IPS DF 4.7 (cell line): ENCODE data around the gene ZNF664.
A peak's percentile ranks its signal among the peaks of the same experiment; 100 is the strongest.

Experiments used
- DNase-seq: peaks from one replicate; pipeline ENCODE4 v3.0.0-alpha.2; 2013; ENCODE audit warnings: low spot score; ENCODE audit errors: extremely low read depth

ZNF664 gene

DNA sequence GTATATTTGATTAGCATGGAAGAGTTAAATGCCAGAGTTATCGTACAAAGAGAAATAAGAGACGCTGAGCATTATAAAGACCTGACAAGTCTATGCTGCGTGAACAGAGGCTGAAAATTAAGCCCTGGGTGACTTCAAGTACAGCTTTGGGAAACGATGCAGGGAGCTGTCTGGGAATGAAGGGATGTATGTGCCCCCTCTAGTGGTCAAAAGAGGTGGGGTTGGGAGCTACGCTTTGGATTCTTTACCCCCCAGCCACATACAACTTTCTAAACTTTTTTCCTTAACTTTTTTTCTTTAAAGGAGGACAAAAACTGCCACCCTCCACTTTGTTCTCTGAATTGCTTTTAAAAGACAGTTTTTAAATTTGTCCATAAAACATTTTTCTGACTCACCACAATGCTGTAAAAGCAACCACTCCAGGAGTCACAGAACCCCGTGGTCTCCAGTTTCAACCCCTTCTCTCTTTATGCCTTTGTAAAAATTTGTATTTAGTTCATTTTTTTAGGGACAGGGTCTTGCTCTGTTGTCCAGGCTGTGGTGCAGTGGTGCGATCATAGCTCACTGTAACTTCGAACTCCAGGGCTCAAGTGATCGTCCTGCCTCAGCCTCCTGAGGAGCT lies 59.4 kb downstream of the ZNF664 start:
- peak; percentile 38 for DNase-seq

DNA sequence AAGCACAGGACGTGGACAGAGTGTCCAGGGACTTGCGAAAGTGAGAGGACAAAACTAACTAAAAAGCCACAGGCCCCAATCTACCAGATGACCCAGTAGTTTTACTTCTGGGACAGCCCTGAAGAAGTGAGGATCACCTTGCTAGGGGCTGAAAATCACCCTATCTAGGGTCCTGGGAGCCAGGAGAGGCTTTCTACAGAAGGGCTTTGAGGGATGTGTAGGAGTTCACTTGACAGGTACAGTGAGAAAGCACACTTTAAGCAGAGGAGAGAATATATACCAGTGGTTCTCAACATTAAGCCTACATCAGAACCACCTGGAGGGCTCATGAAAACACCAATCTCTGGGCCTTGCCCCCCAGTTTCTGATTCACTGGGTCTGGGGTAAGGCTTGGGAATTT lies 60.8 kb downstream of the ZNF664 start:
- no peak for DNase-seq

DNA sequence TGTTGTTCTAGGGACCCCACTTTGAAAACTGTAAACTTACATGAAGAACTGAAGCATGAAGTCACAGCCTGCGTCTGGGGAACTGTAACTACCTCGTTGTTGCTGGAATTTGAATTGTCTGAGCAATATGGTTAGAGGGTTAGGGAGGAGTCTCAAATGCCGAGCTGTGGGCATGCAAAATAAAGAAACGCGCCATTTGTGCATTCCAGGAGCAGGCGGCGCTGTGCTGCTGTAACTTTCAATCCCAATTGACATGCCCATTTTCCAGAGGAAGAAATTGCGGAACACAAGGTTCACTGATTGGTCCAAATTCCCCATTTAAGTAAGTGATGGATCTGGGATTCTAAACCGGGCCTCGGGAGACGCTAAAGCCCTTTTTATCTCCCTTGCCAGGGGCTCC lies 61.3 kb downstream of the ZNF664 start:
- no peak for DNase-seq

DNA sequence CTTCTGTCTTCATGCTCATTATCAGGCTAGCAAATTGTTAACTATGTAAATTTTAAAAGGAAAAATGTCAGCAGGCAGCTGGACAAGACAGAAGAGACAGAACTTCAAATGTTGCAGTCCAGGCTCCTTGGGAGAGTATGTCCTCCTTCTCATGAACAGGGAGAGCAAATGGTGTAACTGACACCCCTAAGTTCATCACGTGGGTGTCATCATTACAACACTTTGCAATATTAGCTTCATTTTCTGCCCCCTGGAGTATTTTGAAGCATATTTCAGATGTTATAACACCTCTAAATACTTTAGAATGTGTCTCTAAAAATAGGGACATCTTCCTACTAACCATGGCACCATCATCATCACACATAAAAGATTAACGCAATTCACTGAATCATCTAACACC lies 62.1 kb downstream of the ZNF664 start:
- DNase-seq: no peak

DNA sequence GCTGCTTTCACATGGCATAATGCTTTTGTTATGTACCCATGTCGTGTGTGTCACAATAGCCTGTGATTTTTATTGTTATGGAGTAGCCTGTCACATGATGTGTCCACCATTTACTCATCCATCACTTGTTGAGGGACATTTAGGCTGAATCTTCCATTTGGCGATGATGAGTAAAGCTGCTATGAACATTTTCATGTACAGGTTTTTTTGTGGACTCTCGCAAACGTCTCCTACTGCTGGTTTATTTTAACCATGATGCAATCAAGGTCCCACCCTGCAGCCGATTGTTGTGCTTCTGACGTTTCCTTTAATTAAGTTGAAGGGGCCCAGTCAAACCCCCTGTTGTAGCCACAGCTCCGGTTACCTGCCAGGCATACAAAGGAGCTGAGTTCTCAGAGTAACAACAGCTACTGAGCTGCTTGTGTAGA lies 63.2 kb downstream of the ZNF664 start:
- DNase-seq: no peak

DNA sequence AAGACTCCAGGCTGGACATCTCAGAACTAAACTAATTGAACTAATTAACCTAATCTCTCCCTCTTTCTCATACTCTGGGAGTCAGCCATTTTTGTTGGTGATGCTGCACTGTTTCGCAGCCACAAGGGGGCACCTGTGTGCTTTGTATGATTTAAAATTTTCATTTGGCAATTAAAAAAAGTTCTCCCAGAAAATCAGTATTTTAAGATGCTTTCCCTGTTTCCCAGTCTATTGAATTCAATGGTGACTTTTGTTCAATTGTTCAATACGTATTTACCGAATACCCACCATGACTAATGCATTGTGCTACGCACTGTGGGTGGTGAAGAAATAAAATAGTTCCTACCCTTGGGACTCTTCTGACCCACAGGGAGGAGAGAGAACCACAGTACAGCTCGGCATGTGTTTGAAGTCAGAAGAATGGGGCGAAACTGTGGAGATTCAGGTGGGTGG lies 63.7 kb downstream of the ZNF664 start:
- no peak for DNase-seq

DNA sequence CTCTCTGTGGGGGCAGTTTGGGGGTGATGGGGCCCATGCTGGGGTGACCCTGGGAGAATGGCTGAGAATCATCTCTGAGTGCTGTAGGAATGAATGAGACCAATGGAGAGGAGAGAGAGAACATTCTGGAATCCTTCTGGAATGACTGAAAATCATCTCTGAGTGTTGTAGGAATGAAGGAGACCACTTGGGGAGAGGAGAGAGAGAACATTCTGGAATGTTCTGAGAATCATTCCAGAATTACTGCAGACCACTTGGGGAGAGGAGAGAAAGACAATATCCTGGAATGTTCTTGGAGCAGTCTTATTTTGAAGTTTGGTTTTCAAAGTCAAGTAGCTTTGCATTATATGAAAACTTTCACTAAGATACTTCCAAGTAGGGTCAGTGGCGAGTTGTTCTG lies 64.3 kb downstream of the ZNF664 start:
- no peak for DNase-seq

DNA sequence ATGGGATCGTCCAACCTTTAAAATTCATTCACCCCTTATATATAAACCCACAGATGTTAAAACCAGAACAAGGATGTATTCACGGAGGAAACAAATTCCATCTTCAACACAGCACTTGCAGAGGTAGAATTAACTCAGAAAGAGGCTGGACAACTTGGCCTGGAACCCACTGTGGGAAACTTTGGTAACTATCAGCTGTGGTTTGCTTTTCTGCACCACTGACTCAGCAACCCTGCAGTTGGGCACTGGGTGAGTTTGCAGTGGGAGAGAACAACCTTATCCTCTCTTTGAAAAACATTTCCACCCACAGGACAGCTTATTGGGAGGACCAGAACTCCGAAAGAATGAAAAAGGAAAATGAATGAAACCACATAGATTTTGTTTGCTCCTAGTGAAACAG lies 66.3 kb downstream of the ZNF664 start:
- no peak for DNase-seq

DNA sequence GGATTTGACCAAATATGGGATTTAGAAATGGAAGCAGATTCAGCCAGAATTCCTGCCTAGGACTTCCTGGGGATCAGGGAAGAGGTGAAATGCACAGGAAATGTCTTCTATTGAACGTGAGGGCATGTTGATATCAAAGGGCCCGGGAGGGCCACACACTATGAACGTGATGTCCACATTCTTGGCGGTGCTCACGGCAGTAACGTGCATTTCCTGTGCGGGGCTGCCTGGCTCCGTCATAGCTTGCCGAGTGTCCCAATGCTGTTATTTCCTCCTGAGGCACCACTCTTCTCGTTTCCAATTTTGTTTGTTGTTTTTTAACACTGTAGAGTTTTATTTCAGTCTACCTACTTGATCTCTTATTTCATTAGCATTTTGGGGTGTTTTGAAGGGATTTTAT lies 67.3 kb downstream of the ZNF664 start:
- no peak for DNase-seq

DNA sequence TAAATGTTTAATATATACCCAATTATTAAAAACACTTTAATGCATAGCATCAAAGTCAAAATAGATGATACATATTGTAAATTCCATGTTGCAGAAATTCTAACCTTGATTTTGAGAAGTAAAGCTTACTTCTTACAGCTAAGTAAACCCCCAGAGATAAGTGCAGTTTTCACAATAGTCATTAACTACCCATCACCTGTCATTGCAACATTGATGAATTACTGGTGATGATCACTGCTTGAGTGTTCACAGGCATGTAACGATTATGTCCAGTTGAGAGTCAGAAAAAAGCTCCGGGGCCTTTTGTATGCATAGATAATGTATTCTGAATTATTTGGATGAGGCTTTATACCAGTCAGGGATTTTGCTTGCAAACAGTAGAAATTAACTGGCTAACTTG lies 67.7 kb downstream of the ZNF664 start:
- DNase-seq: no peak

DNA sequence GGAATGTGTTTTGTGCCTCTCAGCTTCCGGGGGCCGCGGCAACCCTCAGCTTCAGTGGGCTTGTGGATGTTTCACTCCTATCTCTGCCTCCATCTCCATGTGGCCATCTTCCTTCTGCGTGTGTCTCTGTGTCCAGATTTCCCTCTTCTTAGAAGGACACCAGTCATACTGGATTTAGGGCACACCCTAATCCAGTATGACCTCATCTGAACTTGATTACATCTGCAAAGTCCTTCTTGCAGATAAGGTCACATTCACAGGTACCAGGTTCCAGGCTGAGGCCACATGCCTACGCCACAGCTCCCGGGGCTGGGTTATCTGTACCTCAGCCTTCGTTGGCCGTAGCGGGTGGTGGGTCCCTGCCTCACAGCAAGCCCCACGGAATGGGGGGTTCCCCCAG lies 68.9 kb downstream of the ZNF664 start:
- DNase-seq: no peak

DNA sequence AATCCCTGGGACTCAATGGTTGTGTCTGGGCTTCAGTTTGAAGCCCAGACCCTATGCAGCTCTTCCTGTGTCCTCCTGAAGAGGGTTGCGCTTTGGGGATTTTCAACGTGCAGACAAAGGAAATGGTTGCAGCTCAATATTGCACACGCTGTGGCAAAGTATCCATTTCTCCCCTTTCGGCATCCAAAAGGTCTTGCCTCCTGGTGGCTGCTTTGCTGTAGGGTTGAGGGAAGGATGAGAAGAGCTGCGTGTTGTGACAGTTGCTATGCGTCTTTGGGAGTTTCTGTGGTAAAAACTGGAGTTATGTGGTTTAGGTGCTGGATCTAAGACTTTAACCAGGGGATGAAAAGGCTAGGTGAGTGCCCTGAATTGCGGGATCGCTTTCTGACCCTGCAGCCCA lies 71.0 kb downstream of the ZNF664 start:
- DNase-seq: no peak

DNA sequence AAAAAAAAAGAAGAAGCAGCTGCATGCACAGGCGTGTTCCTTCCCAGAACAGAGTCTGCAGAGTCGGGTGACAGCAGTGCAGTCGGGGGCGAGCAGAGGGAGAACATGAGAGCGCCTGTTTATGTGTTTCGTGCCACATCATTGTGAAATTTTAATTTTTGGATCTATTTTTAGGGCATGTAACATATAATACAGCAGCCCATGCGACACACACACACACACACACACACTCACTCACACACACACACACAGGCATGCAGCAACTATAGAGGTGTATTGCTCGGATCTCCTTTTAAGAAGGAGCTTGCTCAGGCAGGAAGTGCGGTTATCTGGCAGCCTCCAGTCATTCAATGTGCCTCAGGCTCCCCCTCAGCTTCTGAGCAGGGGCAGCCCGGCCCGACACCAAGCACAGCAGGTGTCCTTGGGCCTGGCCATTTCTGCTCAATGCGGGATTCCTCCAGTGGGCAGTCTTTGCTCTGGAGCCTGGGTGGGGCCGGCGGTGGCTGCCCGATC lies 71.8 kb downstream of the ZNF664 start:
- DNase-seq: no peak

DNA sequence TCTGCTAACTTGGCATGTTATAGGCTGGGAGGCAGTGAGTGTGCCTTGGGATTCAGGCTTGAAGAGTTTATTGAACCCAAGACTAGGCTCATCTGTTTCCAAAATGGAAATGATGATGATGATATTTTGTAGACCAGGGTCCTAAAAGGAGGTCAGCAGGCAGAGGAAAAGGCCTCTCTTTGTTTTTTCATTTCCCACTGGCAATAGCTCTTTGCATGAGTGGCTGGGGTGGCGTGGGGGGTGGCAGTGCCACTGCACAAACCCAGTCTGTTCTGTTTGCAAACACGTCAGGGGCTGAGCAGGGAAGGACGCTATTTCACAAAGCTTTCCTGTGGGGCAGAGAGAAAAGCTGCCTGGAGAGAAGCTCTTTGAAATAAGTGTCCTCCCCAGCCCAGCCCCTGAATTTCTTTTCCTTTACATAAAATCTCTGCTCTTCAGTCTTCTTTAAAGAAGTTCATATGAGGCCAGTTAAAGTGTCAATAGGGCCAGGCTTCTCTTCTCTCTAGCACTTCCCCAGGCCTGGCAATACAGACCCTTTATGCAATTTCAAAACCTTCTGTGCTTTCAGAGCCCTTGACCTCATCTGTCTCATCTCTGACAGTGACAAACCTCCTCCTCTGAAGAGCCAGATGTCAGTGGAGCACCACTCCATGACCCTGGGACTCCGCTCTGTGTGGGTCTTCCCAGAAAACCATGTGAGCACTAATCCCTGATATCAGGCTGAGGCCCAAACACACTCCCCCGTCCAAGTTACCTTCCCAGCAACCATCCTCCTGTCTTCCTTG lies 72.8 kb downstream of the ZNF664 start:
- no peak for DNase-seq

DNA sequence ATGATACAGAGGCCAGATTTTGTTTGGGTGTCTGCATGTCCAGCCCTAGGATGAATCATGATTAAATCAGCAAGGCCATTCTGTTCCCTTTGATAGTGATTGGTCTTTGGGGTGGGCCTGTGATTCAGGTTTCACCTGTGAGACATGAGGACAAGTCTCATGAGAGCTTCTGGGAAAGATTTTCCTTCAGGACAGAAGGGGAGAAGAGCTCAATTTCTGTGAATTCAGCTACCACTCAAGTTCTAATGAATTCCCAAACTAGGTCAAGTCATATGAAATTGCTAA lies 73.4 kb downstream of the ZNF664 start:
- no peak for DNase-seq

DNA sequence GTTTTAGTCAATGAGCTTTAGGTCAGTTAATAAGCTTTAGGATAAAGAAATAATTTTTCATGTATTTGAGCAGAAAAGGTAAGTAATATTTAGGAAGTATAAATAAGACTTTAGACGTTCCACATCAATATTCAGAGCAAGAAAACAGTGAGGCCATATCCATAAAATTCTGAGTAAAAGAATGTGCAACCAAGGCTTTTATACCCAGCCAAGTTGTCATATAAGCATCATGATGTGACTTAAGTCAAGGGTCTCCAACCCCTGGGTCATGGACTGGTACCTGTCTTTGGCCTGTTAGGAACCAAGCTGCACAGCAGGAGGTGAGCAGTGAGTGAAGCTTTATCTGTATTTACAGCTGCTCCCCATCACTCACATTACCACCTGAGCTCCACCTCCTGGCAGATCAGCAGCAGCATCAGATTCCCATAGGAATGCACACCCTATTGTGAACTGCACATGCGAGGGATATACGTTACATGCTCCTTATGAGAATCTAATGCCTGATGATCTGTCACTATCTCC lies 74.1 kb downstream of the ZNF664 start:
- DNase-seq: no peak

DNA sequence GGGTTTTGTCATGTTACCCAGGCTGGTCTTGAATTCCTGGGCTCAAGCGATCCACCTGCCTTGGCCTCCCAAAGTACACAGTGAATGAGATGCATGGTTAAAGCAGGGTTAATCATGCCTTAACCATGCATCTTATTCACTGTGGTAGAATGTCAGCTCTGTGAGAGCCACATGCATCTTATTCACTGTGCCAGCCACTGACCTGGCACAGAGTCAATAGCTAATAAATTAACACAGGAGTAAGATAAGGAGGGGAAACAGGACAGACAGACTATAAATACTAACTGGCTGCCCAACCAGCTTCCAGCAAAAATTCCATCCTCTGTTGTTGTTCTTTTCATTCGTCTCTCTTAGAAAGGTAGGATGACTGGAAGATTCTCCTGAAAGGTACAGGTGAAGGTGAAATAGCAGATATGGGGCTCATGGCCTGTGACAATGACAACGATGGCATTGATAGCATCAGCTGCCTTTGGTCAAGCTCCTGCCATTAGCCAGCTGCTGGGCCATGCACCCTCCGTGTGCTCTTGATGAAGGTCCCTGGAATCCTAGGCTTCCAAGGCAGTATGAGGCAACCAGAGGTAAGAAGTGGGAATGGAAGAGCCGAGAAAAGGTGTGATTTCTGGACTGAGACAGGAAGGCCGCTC lies 76.6 kb downstream of the ZNF664 start:
- no peak for DNase-seq

DNA sequence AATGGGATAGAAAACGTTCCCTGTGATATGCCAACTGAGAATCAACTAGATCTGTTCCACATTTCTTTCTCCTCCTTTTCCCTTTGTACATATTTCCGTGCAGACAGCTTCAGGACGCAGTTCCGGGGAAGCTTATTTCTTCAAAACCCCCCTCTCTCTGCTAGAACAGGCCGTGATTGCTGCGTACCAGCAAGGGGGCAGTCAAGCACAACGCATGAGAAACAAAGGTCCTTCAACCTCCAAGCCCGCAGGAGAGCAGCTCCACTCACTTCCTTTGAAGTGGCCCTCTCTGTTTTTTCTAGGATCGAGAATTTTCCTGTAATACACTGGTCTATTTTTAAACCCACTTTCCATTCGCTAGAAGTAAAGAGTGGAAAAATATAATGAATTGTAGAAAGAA lies 80.8 kb downstream of the ZNF664 start:
- peak; percentile 58 for DNase-seq

DNA sequence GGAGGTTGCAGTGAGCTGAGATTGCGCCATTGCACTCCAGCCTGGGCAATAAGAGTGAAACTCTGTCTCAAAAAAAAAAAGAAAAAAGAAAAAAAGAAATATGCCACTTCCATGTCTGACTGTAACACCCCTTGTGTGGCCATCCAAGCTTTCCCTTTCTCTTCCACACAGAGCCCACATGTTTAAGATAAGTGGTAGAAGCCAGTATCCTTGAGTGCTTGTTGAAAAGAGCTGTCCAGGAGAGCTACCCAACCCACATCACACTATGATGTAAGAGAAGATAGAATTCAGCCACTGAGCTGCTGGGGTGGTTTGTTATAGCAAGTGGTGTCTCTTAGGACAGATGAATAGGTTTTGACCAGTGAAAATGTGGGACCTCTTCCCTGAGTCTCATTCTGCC lies 82.1 kb downstream of the ZNF664 start:
- no peak for DNase-seq

DNA sequence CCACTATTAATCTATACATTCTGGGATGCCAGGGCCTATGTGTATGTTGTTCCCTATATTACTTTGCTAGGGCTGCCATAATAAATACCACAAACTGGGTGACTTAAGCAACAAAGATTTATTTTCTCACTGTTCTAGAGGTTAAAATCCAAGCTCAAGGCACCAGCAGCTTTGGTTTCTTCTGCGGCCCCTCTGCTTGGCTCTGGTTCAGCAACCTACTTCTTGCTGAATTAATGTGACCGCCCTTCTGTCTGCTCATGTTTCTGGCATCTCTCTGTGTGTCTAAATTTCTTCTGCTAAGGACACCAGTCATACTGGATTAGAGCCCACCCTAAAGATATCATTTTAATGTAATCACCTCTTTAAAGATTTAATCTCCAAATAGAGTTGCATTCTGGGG lies 84.7 kb downstream of the ZNF664 start:
- DNase-seq: no peak

DNA sequence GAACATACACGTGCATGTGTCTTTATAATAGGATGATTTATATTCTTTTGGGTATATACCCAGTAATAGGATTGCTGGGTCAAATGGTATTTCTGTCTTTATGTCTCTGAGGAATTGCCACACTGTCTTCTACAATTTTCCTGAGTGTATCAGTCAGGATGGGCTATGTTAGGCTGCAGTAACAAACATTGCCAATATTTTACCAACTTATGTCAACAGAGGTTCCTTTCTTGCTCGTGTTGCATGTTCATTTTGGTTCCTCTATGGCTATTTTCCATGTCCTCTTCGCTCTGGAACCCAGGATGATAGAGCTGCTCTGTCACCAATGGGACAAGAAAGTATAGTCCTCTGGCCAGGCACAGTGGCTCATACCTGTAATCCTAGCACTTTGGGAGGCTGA lies 86.7 kb downstream of the ZNF664 start:
- no peak for DNase-seq
